K562 (cell line): ENCODE measurements around the gene FUT6. TPM values are rescaled to one million over a fixed set of nuclear protein-coding genes. Genes with fewer than 3 reads are reported as not detected.
A peak's percentile ranks its signal among the peaks of the same experiment; 100 is the strongest.

Experiments used
- ATAC-seq: fragments of 200-7000 bp; cut with Tn5 transposase; 3 replicates; pipeline ENCODE4 v1.9.1; 2020; ENCODE audit warnings: moderate library complexity
- BruUV-seq: library from RNA; stranded (reverse); fragments of 400-500 nt; replicated peaks from 2 replicates; lab custom pipeline; 2021; lab: Mats Ljungman, UMichigan
- CTCF ChIA-PET: fragments of 300-600 bp; formaldehyde crosslinking; extraction: SDS; loops from one replicate; lab custom pipeline; 2021; ENCODE audit warnings: low intra/inter-chr PET ratio; lab: Yijun Ruan, JAX
- POLR2A ChIA-PET: fragments of 300-600, 350-650 bp; sonication (Branson Sonifier 250); formaldehyde crosslinking; extraction: SDS; loops from one replicate; lab custom pipeline; 2021; ENCODE audit warnings: antibody characterized with exemption, inconsistent platforms; lab: Yijun Ruan, JAX
- DNase-seq, 4 experiments: peaks; one replicate each; pipeline versions ENCODE4 v3.0.0 to v3.0.0-alpha.2; 2011 to 2018; ENCODE audit warnings: low spot score in 3 of 4, mixed read lengths in 3 of 4; ENCODE audit errors: extremely low read depth in 1 of 4
- FAIRE-seq: peaks from 2 replicates; lab custom pipeline; 2011; peaks lifted over from hg19 to GRCh38; lab: Jason Lieb, UNC
- H2AFZ ChIP-seq: 2 replicates; pipeline ENCODE4 v1.6.0; 2011; ENCODE audit warnings: low read depth, low read length, control low read depth, inconsistent platforms
- H3K27ac ChIP-seq: fragments of 200-600 bp; 3 replicates; pipeline ENCODE4 v1.8.0; 2011; ENCODE audit warnings: low read depth, mild to moderate bottlenecking, control low read depth, inconsistent platforms, low read length, moderate library complexity, mixed read lengths; ENCODE audit errors: extremely low read depth
- H3K27me3 ChIP-seq, 2 experiments: fragments of 300-600 bp in 1 of 2; 2 replicates in 1 of 2; 3 replicates in 1 of 2; pipeline versions ENCODE4 v1.6.0 to v1.8.0; 2011; ENCODE audit warnings: inconsistent platforms in 2 of 2, low read length in 2 of 2, mild to moderate bottlenecking in 1 of 2, mixed read lengths in 1 of 2, moderate library complexity in 1 of 2; ENCODE audit not compliant: control insufficient read depth in 2 of 2, insufficient read depth in 2 of 2
- H3K36me3 ChIP-seq: fragments of 300-600 bp; 3 replicates; pipeline ENCODE4 v1.8.0; 2011; ENCODE audit warnings: mild to moderate bottlenecking, low read length, inconsistent platforms; ENCODE audit not compliant: control insufficient read depth, insufficient read depth
- H3K4me1 ChIP-seq, 2 experiments: fragments of 200-600 bp in 1 of 2; replicated peaks in 1 of 2; 2 replicates in 1 of 2; 3 replicates in 1 of 2; pipeline versions ENCODE4 v1.5.1 to v1.8.0; 2011; ENCODE audit warnings: inconsistent platforms in 2 of 2, low read length in 2 of 2, mild to moderate bottlenecking in 1 of 2, mixed read lengths in 1 of 2, moderate library complexity in 1 of 2; ENCODE audit not compliant: control insufficient read depth in 2 of 2, insufficient read depth in 2 of 2
- H3K4me2 ChIP-seq: 2 replicates; pipeline ENCODE4 v1.6.1; 2011; ENCODE audit warnings: low read length, control low read depth, inconsistent platforms, mixed read lengths; ENCODE audit not compliant: insufficient read depth
- H3K4me3 ChIP-seq: fragments of 200-600 bp; sonication (generic), shearing (Covaris generic); 2 replicates; pipeline ENCODE4 v1.5.1; 2016; ENCODE audit warnings: control low read depth, inconsistent platforms
- H3K79me2 ChIP-seq: fragments of 200-600 bp; 3 replicates; pipeline ENCODE4 v1.8.0; 2011; ENCODE audit warnings: low read length, inconsistent platforms; ENCODE audit not compliant: control insufficient read depth, insufficient read depth
- H3K9ac ChIP-seq, 2 experiments: 2 replicates each; pipeline versions ENCODE4 v1.6.0 to v1.6.1; 2011; ENCODE audit warnings: low read depth in 2 of 2, low read length in 2 of 2, control low read depth in 1 of 2, inconsistent platforms in 1 of 2, mild to moderate bottlenecking in 1 of 2, mixed read lengths in 1 of 2; ENCODE audit not compliant: insufficient read depth in 1 of 2
- H3K9me1 ChIP-seq: one replicate; pipeline ENCODE4 v1.6.0; 2011; ENCODE audit warnings: inconsistent platforms, mild to moderate bottlenecking, low read length, moderate library complexity; ENCODE audit not compliant: control insufficient read depth, insufficient read depth
- H3K9me3 ChIP-seq: replicated peaks from 2 replicates; pipeline ENCODE4 v1.5.1; 2011; ENCODE audit warnings: low read depth, low read length, inconsistent platforms; ENCODE audit not compliant: control insufficient read depth, insufficient read depth
- H4K20me1 ChIP-seq: replicated peaks from 2 replicates; pipeline ENCODE4 v1.6.1; 2011; ENCODE audit warnings: low read length, inconsistent platforms, mixed read lengths; ENCODE audit not compliant: control insufficient read depth, insufficient read depth
- BCOR ChIP-seq: fragments of 450-650 bp; IDR thresholded peaks from 2 replicates; pipeline ENCODE4 v1.6.1; 2016
- GTF3C2 ChIP-seq: IDR thresholded peaks from 3 replicates; pipeline ENCODE4 v1.6.1; 2011; ENCODE audit warnings: borderline replicate concordance, mild to moderate bottlenecking, moderate library complexity; ENCODE audit not compliant: insufficient read length; ENCODE audit errors: extremely low read depth
- RBM25 ChIP-seq: fragments of 200-400 bp; formaldehyde crosslinking; IDR thresholded peaks from 2 replicates; pipeline ENCODE4 v1.6.1; 2018; ENCODE audit warnings: low read length, low read depth, moderate library complexity; ENCODE audit not compliant: severe bottlenecking
- ZC3H8 ChIP-seq: fragments of 450-650 bp; IDR thresholded peaks from 2 replicates; pipeline ENCODE4 v1.6.1; 2017
- ZFP36 ChIP-seq: fragments of 150-350 bp; IDR thresholded peaks from 2 replicates; pipeline ENCODE4 v1.6.1; 2018; ENCODE audit warnings: low read length, low read depth; ENCODE audit not compliant: partially characterized antibody
- ZNF354B ChIP-seq: fragments of 250-450 bp; sonication (Bioruptor Pico); IDR thresholded peaks from 2 replicates; pipeline ENCODE4 v1.4.0; 2020
- ZNF436 ChIP-seq: fragments of 250-450, 450-650 bp; sonication (Bioruptor Pico); formaldehyde crosslinking; IDR thresholded peaks from 2 replicates; pipeline ENCODE4 v1.7.0; 2020; ENCODE audit warnings: mild to moderate bottlenecking
- ZNF586 ChIP-seq: fragments of 450-650 bp; formaldehyde crosslinking; conservative IDR thresholded peaks from 2 replicates; pipeline ENCODE4 v1.4.0; 2020; ENCODE audit warnings: mild to moderate bottlenecking, moderate library complexity
- WGBS: fragments of 100-300 bp; shearing (Covaris generic); methylation state at CpG from one replicate; pipeline ENCODE4 v1.1.6; 2016; ENCODE audit warnings: low coverage, mixed read lengths; ENCODE audit not compliant: insufficient coverage; ENCODE audit errors: missing lambda C conversion rate; 5-methylcytosine and 5-hydroxymethylcytosine counted together
- in situ Hi-C: fragments of 300-500 bp; cut with MboI; formaldehyde crosslinking; loops from 4 replicates; pipeline ENCODE4 v1.15.0; 2018; ENCODE audit warnings: inconsistent platforms, mixed read lengths
- intact Hi-C: fragments of 100-400 bp; cut with micrococcal nuclease; formaldehyde crosslinking; loops from 2 replicates; pipeline ENCODE4 v1.14.2; 2022
- polyA plus RNA-seq, 8 experiments: library from polyadenylated mRNA; depleted of rRNA in 4 of 8; stranded (reverse) in 5 of 8; unstranded in 3 of 8; fragments of >200 nt; fragmentation: Nextera tagmentation in 2 of 8; fragmentation: Illumina TruSeq in 1 of 8; extraction: Ambion mirVana in 2 of 8; extraction: Trizol in 1 of 8; gene quantifications; 2 replicates each; pipeline versions ENCODE4 v1.2.1 to v1.2.3, GENCODE V29; 2011 to 2014; ENCODE audit warnings: inconsistent platforms in 1 of 8, missing spikeins in 1 of 8
- total RNA-seq, 7 experiments: library from RNA; depleted of rRNA in 6 of 7; stranded (reverse); fragments of >200 nt in 6 of 7; fragmentation: Illumina TruSeq in 2 of 7; extraction: Trizol in 2 of 7; gene quantifications; 2 replicates each; pipeline versions ENCODE4 v1.2.1 to v1.2.3, GENCODE V29; 2011 to 2021; ENCODE audit warnings: low replicate concordance in 1 of 7

The FUT6 gene
- total and polyA plus RNA-seq, 9 of the 15 experiments (the other 6 are each of a cell fraction or from before 2014, with no cell fraction given), result 0.04 TPM; not detected in 8

DNA sequence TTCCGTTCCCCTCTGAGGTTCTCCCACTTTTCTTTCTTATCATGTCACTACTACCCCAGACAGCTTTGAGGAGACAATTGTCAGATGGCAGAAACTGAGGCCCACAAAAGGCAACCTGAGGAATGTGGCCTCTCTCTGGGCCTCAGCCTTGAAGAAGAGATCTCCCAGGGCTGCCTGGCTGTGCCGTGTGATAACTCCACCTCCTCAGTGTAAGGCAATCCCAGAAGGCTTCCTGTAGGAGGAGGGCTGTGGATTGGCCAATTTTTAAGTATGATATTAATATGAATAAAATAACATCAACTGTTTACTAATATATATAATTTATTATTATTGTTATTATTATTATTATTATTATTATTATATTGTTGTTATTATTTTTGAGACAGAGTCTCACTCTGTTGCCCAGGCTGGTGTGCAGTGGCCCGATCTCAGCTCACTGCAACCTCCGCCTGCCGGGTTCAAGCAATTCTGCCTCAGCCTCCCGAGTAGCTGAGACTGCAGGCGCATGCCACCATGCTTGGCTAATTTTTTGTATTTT is 44.1 kb downstream of the FUT6 start:
- Histone ChIP-seq H3K36me3 (no peaks in the 10 kb centered on the region), H3K79me2 (peaks cover 5% of the 10 kb centered on the region; the same call in 2 of the 3 replicates), H3K4me3 (no peak overlapping the region), H3K9ac (no peak overlapping the region), H2AFZ (no peak overlapping the region), H4K20me1 (0 out of 2 replicates have a peak, but pooled peaks cover 13% of the 10 kb centered on the region), H3K27ac (no peak overlapping the region), H3K9me1 (no peaks in the 10 kb centered on the region), H3K4me1 (peaks cover 17 to 42% of the 10 kb centered on the region in 2 experiments), H3K9me3 (no peaks in the 10 kb centered on the region), H3K4me2 (no peak overlapping the region), H3K27me3 (no peaks in the 10 kb centered on the region)
- POLR2A ChIA-PET, result interaction anchor here (1.3 kb wide), 1 partner anchor 109 kb away, joined by 5 read pairs; no protein-coding TSS in a partner anchor
- TF ChIP-seq ZNF586 (no peak), BCOR (peak; percentile 73), GTF3C2 (peak; percentile 14), RBM25 (peak; percentile 75), ZFP36 (peak; percentile 97), ZNF354B (CRISPR knock-in tag) (no peak), ZC3H8 (no peak), ZNF436 (peak; percentile 70)
- intact Hi-C loops, result no loop called here
- ATAC-seq (no peak), DNase-seq (no peak), FAIRE-seq (no peak)
- BruUV-seq, result no TSS peak
- CTCF ChIA-PET, result no interaction called here
- 46% methylated on average over 6 of the region's 7 CpGs for WGBS
- in situ Hi-C loops, result no loop called here
